Fibroblast of lung (primary cell): ENCODE results near the gene COBL. TPM values are rescaled to one million over a fixed set of nuclear protein-coding genes. Genes with fewer than 3 reads are reported as not detected.

Experiments used
- DNase-seq, 2 donors: peaks; one replicate each; pipeline versions ENCODE4 v3.0.0 to v3.0.0-alpha.2; 2010; ENCODE audit warnings: low read depth in 2 of 2
- H2AFZ ChIP-seq: 2 replicates; pipeline ENCODE4 v1.5.1; 2012; ENCODE audit warnings: low read length, control low read depth, inconsistent platforms
- H3K27ac ChIP-seq: 2 replicates; pipeline ENCODE4 v1.5.1; 2011; ENCODE audit warnings: low read length, control low read depth; ENCODE audit not compliant: insufficient read depth
- H3K27me3 ChIP-seq: 2 replicates; pipeline ENCODE4 v1.5.1; 2011; ENCODE audit warnings: mild to moderate bottlenecking, low read length; ENCODE audit not compliant: control insufficient read depth, insufficient read depth
- H3K36me3 ChIP-seq: 2 replicates; pipeline ENCODE4 v1.5.1; 2011; ENCODE audit warnings: low read length; ENCODE audit not compliant: control insufficient read depth, insufficient read depth
- H3K4me1 ChIP-seq: 2 replicates; pipeline ENCODE4 v1.5.1; 2011; ENCODE audit warnings: low read length; ENCODE audit not compliant: control insufficient read depth, insufficient read depth; ENCODE audit errors: extremely low read depth
- H3K4me2 ChIP-seq: 2 replicates; pipeline ENCODE4 v1.5.1; 2011; ENCODE audit warnings: low read length, control low read depth; ENCODE audit not compliant: insufficient read depth; ENCODE audit errors: extremely low read depth
- H3K4me3 ChIP-seq, 4 experiments: fragments of 200-600 bp in 1 of 4; sonication (generic) in 1 of 4; replicated peaks in 1 of 4; 2 replicates each; pipeline ENCODE4 v1.5.1; 2011 to 2016; ENCODE audit warnings: low read length in 4 of 4, low read depth in 3 of 4, mild to moderate bottlenecking in 3 of 4, control low read depth in 2 of 4, inconsistent platforms in 1 of 4, mixed read lengths in 1 of 4; ENCODE audit not compliant: insufficient read depth in 1 of 4; ENCODE audit errors: control extremely low read depth in 1 of 4
- H3K79me2 ChIP-seq: 2 replicates; pipeline ENCODE4 v1.5.1; 2012; ENCODE audit warnings: mild to moderate bottlenecking, low read length, inconsistent platforms; ENCODE audit not compliant: control insufficient read depth, insufficient read depth
- H3K9ac ChIP-seq: 2 replicates; pipeline ENCODE4 v1.5.1; 2011; ENCODE audit warnings: mild to moderate bottlenecking, low read length, control low read depth; ENCODE audit not compliant: insufficient read depth
- H3K9me3 ChIP-seq: 2 replicates; pipeline ENCODE4 v1.5.1; 2012; ENCODE audit warnings: low read depth, low read length; ENCODE audit not compliant: control insufficient read depth, insufficient read depth
- H4K20me1 ChIP-seq: 2 replicates; pipeline ENCODE4 v1.5.1; 2011; ENCODE audit warnings: low read length; ENCODE audit not compliant: control insufficient read depth, insufficient read depth; ENCODE audit errors: extremely low read depth
- EZH2 ChIP-seq: IDR thresholded peaks from 2 replicates; pipeline ENCODE4 v1.5.1; 2012; ENCODE audit warnings: low read length, control low read depth, mild to moderate bottlenecking; ENCODE audit errors: missing control alignments
- polyA plus RNA-seq, 2 donors: library from polyadenylated mRNA; depleted of rRNA in 1 of 2; stranded (reverse) in 1 of 2; unstranded in 1 of 2; fragments of >200 nt; gene quantifications; 2 replicates each; pipeline ENCODE4 v1.2.1, GENCODE V29; 2011 to 2012; ENCODE audit warnings: missing spikeins in 1 of 2
- total RNA-seq: library from RNA; depleted of rRNA; stranded (reverse); fragments of >200 nt; gene quantifications from 2 replicates; pipeline ENCODE4 v1.2.1, GENCODE V29; 2014
- TF ChIP-seq, protein P1 (sequence below), 2 donors: IDR thresholded peaks in 1 of 2; conservative IDR thresholded peaks in 1 of 2; 1 replicate in 1 of 2; 2 replicates in 1 of 2; pipeline ENCODE4 v1.5.1; 2011 to 2012; ENCODE audit warnings: low read length in 2 of 2, control low read depth in 1 of 2, inconsistent platforms in 1 of 2, low read depth in 1 of 2, mild to moderate bottlenecking in 1 of 2

The COBL gene
- total and polyA plus RNA-seq, 2 donors (not counting 1 experiment from before 2014, with no cell fraction given) = 0.10 to 0.33 TPM

DNA sequence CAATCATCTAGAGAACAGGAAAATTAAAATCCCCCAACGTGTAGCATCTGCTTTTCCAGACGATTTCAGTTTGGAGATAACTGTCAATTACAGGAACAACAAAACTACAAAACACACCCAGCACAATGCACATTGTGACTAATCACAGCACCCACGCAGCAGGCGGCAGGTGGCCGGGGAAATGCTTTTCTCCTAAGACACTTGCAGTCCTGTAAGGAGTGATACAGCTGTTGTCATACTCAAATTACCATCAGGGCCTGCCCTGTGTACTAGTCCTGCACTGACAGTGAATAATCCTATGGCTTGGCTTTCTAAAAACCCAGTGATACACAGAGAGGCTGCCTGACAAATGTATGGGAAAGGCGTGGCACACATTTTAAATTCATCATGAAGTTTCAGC, 37.8 kb downstream of the COBL start:
- no peak overlapping the region for H2AFZ ChIP-seq
- H3K27me3 ChIP-seq = no peaks in the 10 kb centered on the region
- no peak overlapping the region for H3K4me3 ChIP-seq
- no peaks in the 10 kb centered on the region for H3K79me2 ChIP-seq
- H3K4me1 ChIP-seq = no peaks in the 10 kb centered on the region
- H3K9ac ChIP-seq = no peak overlapping the region
- no peak for TF ChIP-seq EZH2
- TF ChIP-seq, protein P1, sequence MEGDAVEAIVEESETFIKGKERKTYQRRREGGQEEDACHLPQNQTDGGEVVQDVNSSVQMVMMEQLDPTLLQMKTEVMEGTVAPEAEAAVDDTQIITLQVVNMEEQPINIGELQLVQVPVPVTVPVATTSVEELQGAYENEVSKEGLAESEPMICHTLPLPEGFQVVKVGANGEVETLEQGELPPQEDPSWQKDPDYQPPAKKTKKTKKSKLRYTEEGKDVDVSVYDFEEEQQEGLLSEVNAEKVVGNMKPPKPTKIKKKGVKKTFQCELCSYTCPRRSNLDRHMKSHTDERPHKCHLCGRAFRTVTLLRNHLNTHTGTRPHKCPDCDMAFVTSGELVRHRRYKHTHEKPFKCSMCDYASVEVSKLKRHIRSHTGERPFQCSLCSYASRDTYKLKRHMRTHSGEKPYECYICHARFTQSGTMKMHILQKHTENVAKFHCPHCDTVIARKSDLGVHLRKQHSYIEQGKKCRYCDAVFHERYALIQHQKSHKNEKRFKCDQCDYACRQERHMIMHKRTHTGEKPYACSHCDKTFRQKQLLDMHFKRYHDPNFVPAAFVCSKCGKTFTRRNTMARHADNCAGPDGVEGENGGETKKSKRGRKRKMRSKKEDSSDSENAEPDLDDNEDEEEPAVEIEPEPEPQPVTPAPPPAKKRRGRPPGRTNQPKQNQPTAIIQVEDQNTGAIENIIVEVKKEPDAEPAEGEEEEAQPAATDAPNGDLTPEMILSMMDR (conservative IDR thresholded peaks at IDR 0.05 in 1 of 2, IDR thresholded peaks at IDR 0.05 in 1 of 2; ENCODE audit: low read depth in 1 of 2, low read length in 2 of 2) = no peak
- no peaks in the 10 kb centered on the region for H4K20me1 ChIP-seq
- no peaks in the 10 kb centered on the region for H3K36me3 ChIP-seq
- H3K9me3 ChIP-seq = no peaks in the 10 kb centered on the region
- H3K4me2 ChIP-seq = no peak overlapping the region
- no peak for DNase-seq
- H3K27ac ChIP-seq = no peak overlapping the region

DNA sequence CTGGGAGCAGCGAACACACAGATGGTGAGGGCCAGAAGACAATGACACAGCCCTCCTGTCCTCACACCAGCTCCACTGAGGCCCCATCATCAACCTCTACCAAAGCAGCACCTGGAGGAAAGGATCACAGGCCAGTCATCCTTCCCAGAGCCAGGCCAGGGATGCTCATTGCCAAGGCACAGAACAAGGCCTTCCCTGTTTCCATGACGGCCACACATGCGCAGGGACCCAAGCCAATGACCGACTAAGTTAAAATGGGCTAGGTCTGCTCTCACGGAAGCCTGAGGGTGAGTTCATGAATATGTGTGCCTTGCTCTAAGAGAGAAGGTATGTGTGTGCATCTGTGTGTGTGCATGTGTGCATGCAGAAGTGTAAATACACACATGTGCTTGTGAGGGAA, 39.6 kb downstream of the COBL start:
- no peaks in the 10 kb centered on the region for H3K79me2 ChIP-seq
- H3K27ac ChIP-seq = no peak overlapping the region
- no peaks in the 10 kb centered on the region for H3K27me3 ChIP-seq

DNA sequence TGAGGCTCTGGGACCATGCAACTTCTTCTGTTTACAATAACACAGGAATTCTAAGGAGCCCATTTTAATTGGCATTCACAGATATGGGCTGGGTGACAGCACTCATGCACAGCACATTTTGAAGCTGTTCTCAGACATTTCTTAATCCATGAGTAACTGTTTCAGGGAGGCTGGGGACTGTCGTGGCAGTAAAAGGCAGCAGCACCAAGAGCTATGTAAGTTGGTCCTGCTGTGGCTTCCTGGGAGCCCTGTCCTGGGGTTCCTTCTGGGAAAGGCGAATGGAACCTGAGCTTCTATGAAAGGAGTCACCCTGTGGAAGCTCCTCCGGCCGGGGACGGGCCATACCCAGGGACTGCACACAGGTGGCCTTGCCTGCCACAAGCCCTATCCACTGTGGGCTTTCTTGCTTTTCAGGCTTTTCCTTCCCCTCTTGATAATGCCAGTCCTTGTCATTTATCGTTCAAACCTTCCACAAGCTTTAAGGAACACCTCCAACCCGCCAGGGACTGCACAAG, 40.5 kb downstream of the COBL start:
- no peak for DNase-seq
- Histone ChIP-seq H3K4me1 (no peaks in the 10 kb centered on the region), H4K20me1 (no peaks in the 10 kb centered on the region), H3K27me3 (no peaks in the 10 kb centered on the region), H3K4me3 (no peak overlapping the region), H3K4me2 (no peak overlapping the region), H2AFZ (no peak overlapping the region), H3K27ac (no peak overlapping the region), H3K36me3 (no peaks in the 10 kb centered on the region), H3K79me2 (no peaks in the 10 kb centered on the region), H3K9me3 (no peaks in the 10 kb centered on the region), H3K9ac (no peak overlapping the region)
- TF ChIP-seq EZH2 = no peak
- TF ChIP-seq, protein P1 (conservative IDR thresholded peaks at IDR 0.05 in 1 of 2, IDR thresholded peaks at IDR 0.05 in 1 of 2; ENCODE audit: low read depth in 1 of 2, low read length in 2 of 2) = no peak

More for the DNA sequence above, 39.6 kb downstream of the COBL start:
- DNase-seq = no peak
- no peaks in the 10 kb centered on the region for H4K20me1 ChIP-seq
- no peak for TF ChIP-seq EZH2
- TF ChIP-seq, protein P1 (conservative IDR thresholded peaks at IDR 0.05 in 1 of 2, IDR thresholded peaks at IDR 0.05 in 1 of 2; ENCODE audit: low read depth in 1 of 2, low read length in 2 of 2) = no peak
- H3K36me3 ChIP-seq = no peaks in the 10 kb centered on the region
- H3K4me1 ChIP-seq = no peaks in the 10 kb centered on the region
- no peaks in the 10 kb centered on the region for H3K9me3 ChIP-seq
- H3K4me2 ChIP-seq = no peak overlapping the region
- no peak overlapping the region for H3K9ac ChIP-seq
- no peak overlapping the region for H2AFZ ChIP-seq
- H3K4me3 ChIP-seq = no peak overlapping the region
